Keratinocyte (primary cell): ENCODE results near the gene COL4A4. TPM values are rescaled to one million over a fixed set of nuclear protein-coding genes. Genes with fewer than 3 reads are reported as not detected.
"Not testable (repeated sequence)": the region's sequence is repeated elsewhere in the genome, so short reads cannot be mapped to it uniquely, and the experiment has no call there.

Experiments
- DNase-seq: peaks from one replicate; pipeline ENCODE4 v3.0.0-alpha.2; 2011; ENCODE audit warnings: low read depth, missing footprints, low spot score
- FAIRE-seq: peaks from 2 replicates; lab custom pipeline; 2011; peaks lifted over from hg19 to GRCh38; lab: Jason Lieb, UNC
- H2AFZ ChIP-seq: 2 replicates; pipeline ENCODE4 v1.6.0; 2012; ENCODE audit warnings: low read length, control low read depth, inconsistent platforms; ENCODE audit not compliant: control insufficient read depth
- H3K27ac ChIP-seq: 2 replicates; pipeline ENCODE4 v1.5.1; 2011; ENCODE audit warnings: low read length; ENCODE audit not compliant: control insufficient read depth, insufficient read depth
- H3K27me3 ChIP-seq: 3 replicates; pipeline ENCODE4 v1.6.0; 2011; ENCODE audit warnings: low read length; ENCODE audit not compliant: control insufficient read depth, insufficient read depth; ENCODE audit errors: extremely low read depth
- H3K36me3 ChIP-seq, 2 experiments: 2 replicates in 1 of 2; 3 replicates in 1 of 2; pipeline ENCODE4 v1.5.1; 2011; ENCODE audit warnings: low read length in 2 of 2, mild to moderate bottlenecking in 1 of 2; ENCODE audit not compliant: control insufficient read depth in 2 of 2, insufficient read depth in 2 of 2; ENCODE audit errors: extremely low read depth in 1 of 2
- H3K4me1 ChIP-seq: 3 replicates; pipeline ENCODE4 v1.5.1; 2011; ENCODE audit warnings: low read length; ENCODE audit not compliant: control insufficient read depth, insufficient read depth; ENCODE audit errors: extremely low read depth
- H3K4me2 ChIP-seq: 3 replicates; pipeline ENCODE4 v1.6.0; 2011; ENCODE audit warnings: low read depth, low read length; ENCODE audit not compliant: control insufficient read depth, insufficient read depth; ENCODE audit errors: extremely low read depth
- H3K4me3 ChIP-seq, 3 experiments: fragments of 200-600 bp in 1 of 3; sonication (generic) in 1 of 3; 2 replicates in 2 of 3; 3 replicates in 1 of 3; pipeline ENCODE4 v1.5.1; 2011 to 2016; ENCODE audit warnings: low read length in 3 of 3, mild to moderate bottlenecking in 3 of 3, control low read depth in 2 of 3, inconsistent platforms in 1 of 3, low read depth in 1 of 3, mixed read lengths in 1 of 3, mixed run types in 1 of 3, moderate library complexity in 1 of 3; ENCODE audit not compliant: control insufficient read depth in 2 of 3, insufficient read depth in 2 of 3; ENCODE audit errors: extremely low read depth in 1 of 3
- H3K79me2 ChIP-seq: 2 replicates; pipeline ENCODE4 v1.6.0; 2012; ENCODE audit warnings: low read length; ENCODE audit not compliant: control insufficient read depth, insufficient read depth
- H3K9ac ChIP-seq: 3 replicates; pipeline ENCODE4 v1.6.0; 2011; ENCODE audit warnings: low read length; ENCODE audit not compliant: control insufficient read depth, insufficient read depth; ENCODE audit errors: extremely low read depth
- H3K9me1 ChIP-seq: 3 replicates; pipeline ENCODE4 v1.6.0; 2011; ENCODE audit warnings: low read length; ENCODE audit not compliant: control insufficient read depth, insufficient read depth; ENCODE audit errors: extremely low read depth
- H3K9me3 ChIP-seq: 2 replicates; pipeline ENCODE4 v1.5.1; 2012; ENCODE audit warnings: low read depth, low read length; ENCODE audit not compliant: control insufficient read depth
- H4K20me1 ChIP-seq: 3 replicates; pipeline ENCODE4 v1.6.0; 2011; ENCODE audit warnings: low read length; ENCODE audit not compliant: control insufficient read depth, insufficient read depth; ENCODE audit errors: extremely low read depth
- CTCF ChIP-seq, 3 experiments: IDR thresholded peaks in 1 of 3; conservative IDR thresholded peaks in 1 of 3; optimal IDR thresholded peaks in 1 of 3; 2 replicates in 2 of 3; 3 replicates in 1 of 3; pipeline versions ENCODE3 to v1.5.1; 2011; ENCODE audit warnings: low read length in 3 of 3, mild to moderate bottlenecking in 3 of 3, moderate library complexity in 2 of 3, control low read depth in 1 of 3, inconsistent platforms in 1 of 3; ENCODE audit not compliant: insufficient read depth in 2 of 3; ENCODE audit errors: extremely low read depth in 1 of 3
- EZH2 ChIP-seq: IDR thresholded peaks from one replicate; pipeline ENCODE4 v1.6.1; 2012; ENCODE audit warnings: inconsistent platforms, mild to moderate bottlenecking, low read length, moderate library complexity
- dilution Hi-C: fragments of 300-500 bp; cut with MboI; formaldehyde crosslinking; loops from one replicate; pipeline ENCODE4 v1.7.0; 2020; ENCODE audit warnings: low sequenced_read_pairs; ENCODE audit not compliant: extremely low pct_ligation_motif_present
- polyA plus RNA-seq, 5 experiments: library from polyadenylated mRNA; depleted of rRNA in 3 of 5; stranded (reverse) in 3 of 5; stranded (forward) in 1 of 5; unstranded in 1 of 5; fragments of >200 nt; gene quantifications; 1 replicate in 1 of 5; 2 replicates in 3 of 5; 3 replicates in 1 of 5; pipeline versions ENCODE4 v1.2.1 to v1.2.3, GENCODE V29; 2011 to 2012; ENCODE audit warnings: missing spikeins in 2 of 5, low read depth in 1 of 5, low replicate concordance in 1 of 5

Gene COL4A4
- polyA plus RNA-seq, 1 donor (not counting 4 experiments of a cell fraction or from before 2014, with no cell fraction given) = not detected

- H3K27ac ChIP-seq = no peak overlapping the region
- H2AFZ ChIP-seq = no peak overlapping the region
- no peak overlapping the region for H3K9ac ChIP-seq
- H3K4me1 ChIP-seq = no peaks in the 10 kb centered on the region
- H3K79me2 ChIP-seq = no peaks in the 10 kb centered on the region
- H3K36me3 ChIP-seq = no peaks in the 10 kb centered on the region
- no peaks in the 10 kb centered on the region for H4K20me1 ChIP-seq
- dilution Hi-C loops = no loop called here
- H3K4me2 ChIP-seq = no peak overlapping the region
- H3K4me3 ChIP-seq = no peak overlapping the region
- H3K9me1 ChIP-seq = no peaks in the 10 kb centered on the region
- TF ChIP-seq EZH2 = no peak
- no peak for TF ChIP-seq CTCF (optimal IDR thresholded peaks at IDR 0.05 in 1 of 3, IDR thresholded peaks at IDR 0.05 in 1 of 3, conservative IDR thresholded peaks at IDR 0.05 in 1 of 3; ENCODE audit: extremely low read depth in 1 of 3, insufficient read depth in 2 of 3, low read length in 3 of 3)
- no peaks in the 10 kb centered on the region for H3K27me3 ChIP-seq
- no peaks in the 10 kb centered on the region for H3K9me3 ChIP-seq
- FAIRE-seq (no peak), DNase-seq (no peak)
These were observed 81.7 kb downstream of the COL4A4 start for GRCh38 chr2:227082286-227082685.

GRCh38 chr2:227079726-227080125, 84.3 kb downstream of the COL4A4 start:
- no peaks in the 10 kb centered on the region for H4K20me1 ChIP-seq
- TF ChIP-seq CTCF (optimal IDR thresholded peaks at IDR 0.05 in 1 of 3, IDR thresholded peaks at IDR 0.05 in 1 of 3, conservative IDR thresholded peaks at IDR 0.05 in 1 of 3; ENCODE audit: extremely low read depth in 1 of 3, insufficient read depth in 2 of 3, low read length in 3 of 3) (no peak), EZH2 (no peak)
- H3K9ac ChIP-seq = no peak overlapping the region
- no peaks in the 10 kb centered on the region for H3K36me3 ChIP-seq
- DNase-seq (no peak), FAIRE-seq (no peak)
- H3K9me1 ChIP-seq = no peaks in the 10 kb centered on the region
- H3K79me2 ChIP-seq = no peaks in the 10 kb centered on the region
- no peak overlapping the region for H2AFZ ChIP-seq
- H3K4me1 ChIP-seq = no peaks in the 10 kb centered on the region
- H3K4me2 ChIP-seq = no peak overlapping the region
- no peaks in the 10 kb centered on the region for H3K27me3 ChIP-seq
- H3K27ac ChIP-seq = no peak overlapping the region
- dilution Hi-C loops = no loop called here
- H3K9me3 ChIP-seq = no peaks in the 10 kb centered on the region
- H3K4me3 ChIP-seq = no peak overlapping the region

GRCh38 chr2:227065065-227065464, 98.9 kb downstream of the COL4A4 start:
- H3K4me3 ChIP-seq, H3K9me1 ChIP-seq, H3K4me1 ChIP-seq, H3K4me2 ChIP-seq, H3K36me3 ChIP-seq, FAIRE-seq, H3K27me3 ChIP-seq, dilution Hi-C loops, H2AFZ ChIP-seq, H3K27ac ChIP-seq, DNase-seq, H3K9ac ChIP-seq, H4K20me1 ChIP-seq, H3K9me3 ChIP-seq, H3K79me2 ChIP-seq: not testable (repeated sequence)
